Activated T-cell treated with anti-CD3 and anti-CD28 coated beads, Interleukin-2, amount 50 U/mL, for 48 hours (primary cell): ENCODE results near the gene PAX3.

Experiments used
- DNase-seq, 2 experiments: peaks; one replicate each; pipeline ENCODE4 v3.0.0-alpha.2; 2020

PAX3 gene

DNA sequence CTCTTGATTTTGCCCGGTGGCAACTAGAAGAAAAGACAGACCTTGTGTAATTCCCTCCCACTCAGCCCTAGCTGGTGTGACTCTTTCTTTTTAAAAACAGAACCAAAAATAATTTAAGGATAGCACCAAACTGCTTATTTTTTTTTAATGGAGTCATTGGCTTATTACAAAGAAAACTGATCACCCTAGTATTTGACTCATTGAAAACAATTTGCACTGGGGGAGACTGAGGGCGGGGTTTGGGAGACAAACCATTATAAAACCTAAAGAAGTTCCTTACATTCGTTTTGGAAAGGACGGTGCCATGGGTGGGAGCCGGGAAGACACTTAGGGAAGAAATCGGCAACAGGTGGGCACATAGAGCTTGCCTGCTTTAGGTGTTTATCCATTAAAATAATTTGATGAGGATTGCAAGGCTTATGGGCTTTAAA, 2.5 kb downstream of the PAX3 start:
- DNase-seq: no peak

DNA sequence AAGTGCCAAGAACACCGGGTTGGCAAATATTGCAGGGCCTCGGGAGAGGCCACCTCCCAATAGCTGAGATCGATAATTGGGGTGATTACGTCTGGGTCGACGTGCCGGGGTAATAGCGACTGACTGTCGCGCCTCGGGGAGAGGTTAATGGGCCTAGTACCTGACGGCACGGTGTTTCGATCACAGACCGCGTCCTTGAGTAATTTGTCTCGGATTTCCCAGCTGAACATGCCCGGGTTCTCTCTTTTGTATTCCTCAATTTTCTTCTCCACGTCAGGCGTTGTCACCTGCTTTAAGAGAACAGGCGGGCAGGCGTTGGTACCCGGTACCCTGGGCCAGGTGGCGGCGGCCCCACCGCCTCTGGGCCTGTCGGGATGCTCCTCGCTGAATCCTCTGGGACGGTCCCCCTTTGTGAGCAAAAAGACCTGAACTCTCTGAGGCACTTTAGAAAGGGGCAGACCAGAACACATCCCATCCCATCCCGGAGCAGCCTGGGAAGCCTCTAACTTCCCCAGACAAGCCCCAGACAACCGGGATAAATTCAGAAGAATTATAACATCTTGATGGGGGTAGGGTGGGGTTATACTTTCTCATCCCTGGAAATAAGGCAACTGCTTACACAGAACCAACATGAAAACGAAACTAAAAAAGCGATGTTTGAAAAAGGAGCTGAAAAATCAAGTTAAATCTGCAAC, 3.3 kb downstream of the PAX3 start:
- DNase-seq: no peak

DNA sequence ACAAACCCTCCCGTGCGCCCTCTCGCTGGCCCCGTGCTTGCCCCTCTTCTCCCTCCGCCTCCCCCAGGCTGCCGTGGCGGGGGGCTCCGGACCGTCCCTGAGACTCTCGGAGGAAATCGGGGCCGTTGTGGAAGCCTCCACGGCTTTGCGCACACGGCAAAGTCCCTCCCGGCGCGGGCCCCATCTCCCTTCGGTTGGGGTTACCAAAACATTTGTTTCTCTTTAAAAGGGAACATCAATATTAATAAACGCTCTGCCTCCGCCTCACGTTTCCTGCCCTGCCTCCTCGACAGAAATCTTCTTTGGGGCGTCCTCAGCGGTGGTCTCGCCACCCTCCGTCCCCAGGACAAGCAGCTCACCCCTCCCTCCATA, 3.8 kb downstream of the PAX3 start:
- DNase-seq: no peak

DNA sequence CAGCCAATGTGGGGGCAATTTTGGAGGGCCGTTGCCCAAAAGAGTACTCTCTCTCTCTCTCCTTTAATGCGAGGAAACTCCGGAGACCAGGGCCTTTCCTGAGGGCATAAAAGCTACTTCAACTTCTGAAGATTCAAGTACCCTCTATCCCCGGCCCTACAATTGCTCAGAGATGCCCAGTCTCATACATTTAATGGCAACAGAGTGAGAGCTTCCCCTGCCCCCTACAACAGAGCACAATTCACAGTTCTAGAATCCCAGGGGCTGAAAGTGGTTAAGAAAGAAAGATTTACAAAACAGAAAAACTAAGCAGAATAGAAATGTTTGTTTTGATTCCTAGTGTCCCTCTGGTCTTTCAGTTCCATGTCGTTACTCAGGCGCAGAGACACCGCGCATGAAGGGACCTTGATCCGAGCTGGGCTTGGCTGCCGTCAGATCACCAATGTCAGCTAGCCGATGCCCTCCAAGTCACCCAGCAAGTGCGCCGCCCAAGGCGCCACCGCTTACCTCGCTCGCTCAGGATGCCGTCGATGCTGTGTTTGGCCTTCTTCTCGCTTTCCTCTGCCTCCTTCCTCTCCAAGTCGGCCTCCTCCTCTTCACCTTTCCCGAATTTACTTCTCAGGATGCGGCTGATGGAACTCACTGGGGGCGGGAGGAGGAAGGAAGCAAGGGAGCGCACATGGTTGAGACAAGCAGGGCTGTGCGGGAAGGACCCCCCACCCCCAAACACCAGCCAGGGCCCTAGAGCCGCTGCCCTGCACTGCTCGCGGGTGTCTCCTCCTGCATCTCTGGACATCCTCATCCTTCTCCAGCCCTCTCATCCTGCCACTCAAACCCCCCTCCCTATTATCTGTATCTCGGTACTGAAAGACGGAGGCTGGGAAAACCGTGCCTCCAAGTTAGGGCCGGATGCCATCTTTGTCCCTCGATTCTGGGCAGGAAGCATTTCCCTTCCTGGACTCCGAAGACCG, 4.9 kb downstream of the PAX3 start:
- DNase-seq: no peak

DNA sequence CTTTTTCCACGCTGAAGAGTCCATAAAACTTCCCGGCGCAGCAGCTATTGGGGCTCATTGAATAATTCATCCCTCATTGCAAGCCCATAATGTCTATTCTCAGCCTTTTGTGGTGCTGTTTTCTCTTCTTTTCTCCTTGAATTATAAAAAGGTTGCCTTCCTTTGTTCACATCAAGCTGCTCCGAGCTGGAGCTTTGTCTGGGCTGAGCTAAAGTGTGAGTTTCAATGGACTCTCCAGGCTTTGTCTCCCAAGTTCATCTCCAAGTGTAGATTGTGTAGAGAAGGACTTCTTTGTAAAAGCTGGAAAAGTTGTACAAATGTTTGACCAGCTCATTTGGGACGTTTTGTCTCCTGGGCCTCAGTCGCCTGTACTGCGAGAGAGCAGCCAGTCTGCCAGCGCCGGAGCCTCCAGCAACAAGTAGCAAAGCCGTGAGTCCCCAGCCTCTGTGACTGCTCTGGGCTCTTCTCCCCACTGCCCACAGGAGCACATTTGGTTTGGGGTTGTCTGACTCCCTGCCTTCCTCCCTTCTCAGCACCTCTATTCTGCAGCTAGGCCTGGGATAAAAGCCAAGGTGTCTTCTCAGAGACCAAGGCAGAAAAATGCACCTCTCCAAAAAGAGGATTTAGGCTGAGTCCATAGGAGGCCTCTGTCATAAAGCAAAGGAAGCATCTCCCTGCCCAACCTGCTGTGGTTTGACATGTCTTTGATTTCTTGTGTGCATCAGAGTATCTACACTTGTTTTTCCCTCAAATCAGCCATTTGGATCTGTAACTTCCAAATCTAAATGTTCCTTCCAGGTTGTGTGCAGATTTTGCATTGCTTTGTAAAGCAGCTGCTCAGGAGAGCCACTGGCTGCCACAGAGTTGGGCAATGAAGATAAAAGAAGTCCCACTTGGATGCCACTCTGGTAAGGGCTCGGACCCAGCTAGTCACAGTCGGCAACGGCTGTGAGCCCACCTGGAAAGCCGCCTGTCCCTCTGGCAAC, 6.4 kb downstream of the PAX3 start:
- DNase-seq: no peak

DNA sequence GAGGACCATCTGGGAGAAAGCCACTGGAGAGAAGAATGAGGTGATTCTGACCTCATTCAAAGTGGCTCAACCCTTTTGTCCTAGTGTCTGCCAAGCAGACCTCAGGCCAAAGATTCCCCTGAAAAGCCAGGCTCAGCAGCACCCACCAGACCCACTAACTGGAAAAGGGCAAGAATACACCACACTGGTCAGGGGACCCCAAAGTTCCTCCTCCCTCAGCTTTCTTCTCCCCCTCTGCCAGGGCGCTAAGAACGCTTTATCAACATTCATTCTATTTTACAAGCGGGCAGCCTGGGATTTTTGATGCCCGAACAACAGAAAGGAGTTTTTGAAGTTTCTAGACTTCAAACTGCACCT, 7.3 kb downstream of the PAX3 start:
- DNase-seq: no peak

DNA sequence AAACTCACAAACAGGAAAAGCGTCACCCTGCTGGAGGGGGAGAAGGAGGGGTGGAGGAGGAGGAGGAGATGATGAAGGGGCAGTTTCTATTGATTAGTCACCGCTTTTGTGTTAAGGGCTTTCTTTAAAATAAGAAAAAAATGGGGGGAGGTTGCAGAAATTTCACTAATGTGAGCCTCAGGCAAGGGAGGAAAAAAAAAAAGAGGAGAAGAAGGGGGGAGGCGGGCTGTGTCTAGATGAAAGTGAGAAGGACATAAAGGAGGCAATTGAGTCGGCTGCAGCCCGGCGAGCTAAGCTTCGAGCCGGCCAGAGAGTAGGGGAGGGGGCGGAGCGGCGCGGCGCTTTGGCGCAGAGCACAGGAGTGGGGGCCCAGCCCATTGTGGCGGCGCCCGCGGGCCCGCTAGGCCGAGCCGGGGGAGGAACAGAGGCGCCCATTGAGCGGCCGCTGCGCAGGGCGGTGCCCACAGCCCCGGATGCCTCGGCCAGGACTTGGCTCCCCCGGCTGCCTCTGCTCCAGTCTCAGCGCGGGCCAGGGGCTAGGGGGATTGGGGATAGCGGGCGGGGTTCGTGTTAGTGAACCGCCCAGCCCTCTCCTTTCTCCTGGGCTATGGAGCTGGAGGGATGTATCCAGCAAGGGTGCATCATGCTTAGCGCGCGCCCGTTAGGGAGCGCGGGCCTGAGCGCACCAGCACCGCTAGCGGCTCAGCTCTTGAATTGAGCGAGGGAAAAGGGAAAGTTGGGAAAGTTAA, 7.9 kb downstream of the PAX3 start:
- no peak for DNase-seq

DNA sequence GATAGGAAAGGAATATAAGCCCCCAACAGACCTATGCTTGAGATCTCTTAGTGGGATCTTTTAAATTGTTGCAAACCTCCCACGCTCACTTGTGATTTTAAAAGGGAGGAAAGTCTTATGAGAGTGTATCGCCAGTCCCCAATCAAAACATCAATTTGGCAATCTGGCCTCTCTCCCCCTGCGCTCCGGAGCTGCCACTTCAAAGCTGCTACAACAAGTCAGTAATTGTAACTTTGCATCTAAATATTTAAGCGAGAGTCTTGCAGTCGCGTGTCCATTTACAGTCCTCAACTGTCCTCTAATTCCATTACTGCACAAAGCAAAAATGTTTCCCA, 8.4 kb downstream of the PAX3 start:
- no peak for DNase-seq

DNA sequence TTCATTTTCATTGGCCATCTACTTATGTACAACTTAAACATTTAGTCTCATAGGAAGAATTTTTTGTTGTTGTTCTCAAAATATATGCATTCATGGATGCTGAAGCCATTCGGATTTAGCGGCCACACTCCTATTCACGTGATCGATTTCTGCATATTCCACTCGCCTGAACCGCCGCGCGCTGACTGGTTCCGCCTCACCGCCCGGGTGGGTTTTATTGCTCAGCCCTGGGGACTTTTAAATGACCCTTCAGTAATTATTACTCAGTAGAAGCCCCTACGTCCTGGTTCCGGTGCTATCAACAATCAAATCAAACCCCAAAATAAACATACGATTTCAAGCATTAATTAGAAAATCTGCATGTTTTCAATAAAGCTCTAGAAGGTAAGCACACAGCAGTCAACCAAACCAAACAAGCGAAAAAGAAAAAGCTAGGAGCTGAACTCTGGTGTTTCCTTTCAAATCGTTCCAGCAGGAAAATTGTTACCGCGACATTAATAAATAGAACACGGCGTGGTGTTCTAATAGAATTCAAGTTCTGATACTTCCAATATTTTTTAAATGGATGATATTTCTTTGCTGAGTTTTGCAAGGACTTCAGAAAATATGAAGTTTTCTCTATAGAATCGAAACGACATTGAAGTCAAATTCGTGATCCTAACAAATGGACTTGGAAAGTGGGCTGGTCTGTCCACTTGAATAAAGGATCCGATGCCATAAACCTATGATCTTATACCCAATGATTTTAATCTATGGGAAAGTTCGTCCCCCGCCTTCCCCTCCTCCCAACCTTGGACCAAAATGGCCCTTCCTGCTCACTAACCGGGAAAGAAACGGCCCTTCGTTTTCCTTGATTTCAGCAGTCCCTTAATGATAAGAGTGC, 9.3 kb downstream of the PAX3 start:
- DNase-seq: no peak

DNA sequence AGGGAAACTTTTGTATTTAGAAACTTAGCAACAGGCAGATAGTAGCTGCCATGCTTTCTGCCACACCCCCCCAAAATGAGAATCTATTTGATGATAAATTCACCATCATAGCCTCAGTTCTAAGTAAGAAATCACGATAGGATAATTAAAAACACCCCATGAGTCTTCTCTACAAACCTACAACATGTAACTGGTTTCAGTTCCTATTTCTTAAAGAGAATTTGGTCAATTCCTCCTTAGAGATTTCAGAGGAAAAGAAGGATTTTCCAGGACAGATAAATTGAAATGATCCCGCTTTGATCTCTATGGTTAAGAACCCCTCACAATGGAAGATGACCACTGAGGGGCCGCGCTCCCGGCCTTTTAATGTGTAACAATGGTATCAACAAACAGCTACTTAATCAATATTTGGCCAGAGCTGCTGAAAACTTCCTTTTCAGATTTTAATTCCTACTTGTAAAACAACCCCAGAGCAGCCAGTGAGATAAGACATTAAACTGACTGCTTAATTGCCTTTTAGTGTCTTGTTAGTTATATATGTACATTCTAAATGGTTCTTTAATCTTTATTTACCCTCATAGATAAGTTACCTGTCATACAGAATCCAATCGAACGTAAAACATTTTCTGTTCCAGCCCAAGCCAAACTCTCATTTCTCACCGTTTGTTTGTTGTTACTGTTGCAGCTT, 10.1 kb downstream of the PAX3 start:
- DNase-seq: no peak

DNA sequence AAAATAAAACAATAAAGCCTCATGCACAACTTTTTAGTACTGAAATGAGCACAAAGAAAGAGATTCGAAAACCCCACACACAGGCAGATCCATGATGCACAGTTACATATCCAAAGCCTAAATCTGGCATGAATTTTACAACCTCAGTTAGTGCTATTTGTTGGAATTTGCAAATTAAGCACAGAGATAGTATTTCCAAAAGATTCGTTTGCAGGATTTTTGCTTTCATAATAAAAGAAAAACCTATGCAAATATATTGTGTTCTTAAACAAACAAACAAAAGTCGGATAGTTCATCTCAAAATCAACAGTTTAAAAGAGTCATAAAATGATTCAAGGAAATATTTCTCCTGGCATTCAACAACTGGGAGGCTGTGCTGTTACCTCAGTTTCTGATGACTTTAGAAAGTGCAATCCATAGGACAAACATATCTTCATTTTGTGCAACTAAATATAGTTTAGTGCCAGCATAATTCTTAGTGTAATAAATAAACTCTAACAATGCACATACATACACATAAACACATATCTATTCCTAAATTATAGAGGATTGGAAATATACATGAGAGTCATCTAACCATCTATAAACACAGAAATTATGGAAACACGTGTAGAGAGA, 10.8 kb downstream of the PAX3 start:
- DNase-seq: no peak

DNA sequence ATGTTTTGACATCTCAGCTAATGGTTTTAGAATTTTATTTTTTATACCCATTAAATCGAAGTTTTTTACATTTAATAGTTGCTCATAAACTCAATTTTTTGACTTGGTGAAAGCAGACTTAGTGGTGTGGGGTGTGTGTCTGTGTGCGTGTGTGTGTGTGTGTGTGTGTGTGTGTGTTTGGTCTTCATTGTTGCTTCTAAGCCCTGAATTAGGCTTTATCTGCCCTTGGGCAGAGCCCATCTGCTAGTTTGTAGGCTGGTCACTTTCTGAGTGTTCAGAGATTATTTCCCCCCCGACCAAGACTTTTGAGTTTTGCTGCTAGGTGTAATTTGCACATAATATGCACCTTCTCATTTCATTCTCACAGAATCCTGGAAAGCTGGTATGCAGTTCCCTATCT, 14.3 kb downstream of the PAX3 start:
- DNase-seq: no peak

DNA sequence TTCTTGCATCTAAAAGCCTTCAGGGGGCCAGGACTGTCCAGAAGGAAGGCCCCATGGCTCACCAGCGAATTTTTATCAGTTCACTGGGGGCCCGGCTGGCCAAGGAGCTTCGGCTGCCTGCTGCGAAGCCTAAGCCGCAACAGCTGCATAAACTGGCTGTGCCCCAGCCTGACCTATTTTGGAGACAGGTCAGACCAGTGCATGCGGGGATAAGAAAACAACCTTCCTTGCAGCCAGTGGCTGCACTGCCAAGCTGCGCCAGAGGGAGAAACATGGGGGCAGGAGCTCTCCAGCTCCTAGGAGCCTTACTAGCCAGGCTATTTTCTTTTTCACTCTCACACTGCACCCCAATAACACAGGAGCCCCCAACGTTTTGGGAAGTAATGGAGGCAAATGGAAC, 15.2 kb downstream of the PAX3 start:
- DNase-seq: no peak

DNA sequence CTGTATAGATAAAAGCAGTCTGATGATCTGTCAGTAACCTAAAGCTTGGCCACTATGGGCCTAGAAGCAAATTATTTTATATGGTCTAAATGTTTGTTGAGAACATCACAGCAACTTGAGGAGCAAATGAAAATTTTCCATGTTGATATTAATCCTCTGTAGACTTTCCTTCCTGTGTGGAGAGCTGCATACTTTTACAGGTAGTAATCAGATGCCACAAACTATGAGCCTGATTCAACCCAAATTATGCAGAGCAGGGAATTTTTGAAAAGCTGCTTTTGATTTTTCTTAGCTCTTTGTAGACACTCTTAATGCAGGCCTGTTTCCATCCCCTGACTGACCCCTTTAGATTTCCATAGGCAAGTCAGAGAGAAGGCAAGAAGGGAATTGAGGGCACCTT, 17.3 kb downstream of the PAX3 start:
- no peak for DNase-seq

DNA sequence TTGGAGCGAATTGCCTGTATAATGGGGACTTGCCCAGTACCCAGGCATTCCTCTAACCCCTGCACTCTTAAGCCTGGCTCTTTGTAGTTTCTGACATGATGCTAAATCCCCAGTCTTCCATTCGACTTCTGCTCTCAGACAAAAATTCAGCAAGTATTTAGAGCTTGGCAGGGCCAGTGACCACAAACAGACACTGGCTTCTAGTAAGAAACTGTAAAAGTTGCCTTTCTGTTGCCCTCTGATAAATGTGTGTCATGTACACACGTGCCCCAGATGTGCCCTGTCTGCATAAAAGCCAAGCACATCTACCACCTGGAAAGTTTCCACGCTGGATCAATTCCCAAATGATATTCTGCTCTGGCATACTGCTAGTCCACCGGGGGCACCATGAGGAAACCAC, 18.0 kb downstream of the PAX3 start:
- no peak for DNase-seq

DNA sequence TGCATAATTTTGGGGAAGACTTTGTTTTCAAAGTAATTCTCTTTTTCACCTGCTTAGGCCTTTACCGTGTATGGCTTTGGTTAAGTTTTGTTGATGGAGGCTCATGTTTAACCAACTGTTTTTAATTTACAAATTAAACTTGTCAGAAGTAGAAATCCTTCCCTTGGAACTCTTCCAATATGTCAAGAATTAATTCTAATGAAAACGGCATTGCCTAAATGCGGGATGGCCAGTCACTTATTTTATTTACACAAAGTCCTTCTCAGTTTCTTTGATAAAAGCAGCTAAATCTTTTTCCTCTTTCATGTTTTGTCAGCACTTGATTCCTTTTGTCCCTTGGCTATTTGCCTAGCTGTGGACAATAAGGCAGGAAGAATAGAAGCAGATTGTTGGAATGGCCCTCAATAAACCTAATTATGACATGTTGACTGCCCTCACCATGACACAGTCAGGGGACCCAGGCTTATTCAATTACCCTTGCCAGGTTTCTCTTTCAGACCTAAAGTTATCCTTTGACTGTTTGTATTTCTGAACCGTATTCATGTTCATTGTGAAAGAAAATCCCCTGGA, 26.3 kb downstream of the PAX3 start:
- DNase-seq: no peak

DNA sequence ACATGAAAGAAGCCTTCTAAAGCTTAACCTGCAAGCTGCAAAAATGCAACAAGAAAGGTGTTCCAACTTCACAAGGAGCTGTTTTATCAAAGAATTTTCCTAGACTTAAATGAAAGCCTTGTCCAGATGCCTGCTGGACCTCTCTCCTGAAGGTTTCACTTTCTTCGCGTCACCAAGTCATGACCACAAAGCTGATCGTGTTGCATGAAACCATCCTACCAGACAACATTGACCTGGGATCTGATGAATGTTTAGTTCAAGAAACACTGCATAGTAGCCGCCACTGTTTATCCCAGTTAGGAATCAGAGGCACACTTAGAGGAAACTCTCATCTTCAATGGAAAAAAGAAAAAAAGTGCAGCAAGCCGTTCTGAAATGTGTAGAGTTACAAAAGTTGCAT, 26.9 kb downstream of the PAX3 start:
- no peak for DNase-seq

DNA sequence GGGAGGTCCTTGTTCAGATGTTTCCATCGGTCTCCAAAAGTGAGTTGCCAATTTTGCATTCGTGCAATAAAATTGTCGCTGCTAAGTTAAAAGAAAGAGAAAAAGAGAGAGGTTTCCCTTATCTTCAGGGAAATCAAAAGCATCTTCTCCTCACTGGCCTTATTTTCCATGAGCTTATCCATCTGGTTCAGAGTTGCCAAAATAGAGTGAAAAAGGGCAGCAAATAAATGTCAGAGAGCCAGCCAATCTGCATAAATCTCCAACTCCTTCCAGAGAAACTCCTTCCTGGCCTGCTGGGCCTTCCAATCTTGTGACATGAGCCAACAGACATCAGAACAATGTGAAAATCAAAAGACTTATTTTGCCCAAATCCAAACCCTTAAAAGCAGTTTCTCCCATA, 28.4 kb downstream of the PAX3 start:
- no peak for DNase-seq

DNA sequence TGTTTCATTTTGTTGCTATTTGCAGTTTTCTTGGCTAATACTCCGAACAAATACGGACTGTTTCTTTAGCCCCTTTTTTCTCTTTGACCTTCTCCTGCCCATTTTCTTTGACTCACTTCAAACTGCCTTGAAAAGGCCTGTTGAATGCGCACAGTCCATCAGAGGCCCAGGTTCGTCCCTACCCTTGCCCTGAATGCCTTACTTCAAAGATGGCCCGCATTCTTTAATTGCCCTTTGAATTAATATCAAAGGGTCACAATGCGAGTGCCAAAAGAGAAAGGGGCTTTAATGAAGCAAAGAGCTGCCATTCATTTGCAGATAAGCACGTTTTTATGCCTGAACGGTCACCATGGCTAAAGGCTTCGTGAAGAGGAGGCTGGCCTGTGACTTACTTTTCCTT, 29.7 kb downstream of the PAX3 start:
- DNase-seq: no peak
